A673 (cell line): ENCODE measurements around the gene RERE.

Experiments
- CTCF ChIP-seq: fragments of 300-800, 200-600 bp; sonication (generic); conservative IDR thresholded peaks from 2 replicates; pipeline ENCODE4 v1.5.1; 2017; ENCODE audit warnings: low read depth, mild to moderate bottlenecking, antibody characterized with exemption, low read length, moderate library complexity, mixed read lengths
- EZH2 ChIP-seq: fragments of 200-600 bp; sonication (generic); IDR thresholded peaks from 2 replicates; pipeline ENCODE4 v1.6.1; 2017; ENCODE audit warnings: borderline replicate concordance, low read depth, mild to moderate bottlenecking, mixed read lengths, antibody characterized with exemption, low read length; ENCODE audit not compliant: poor library complexity, severe bottlenecking

- TF ChIP-seq CTCF (no peak), EZH2 (no peak)
Measured at GRCh38 chr1:8335246-8335645, 482.2 kb downstream of the RERE start.
